ENCODE data around the gene TGM4.
A peak's percentile ranks its signal among the peaks of the same experiment; 100 is the strongest.

Gene TGM4

DNA sequence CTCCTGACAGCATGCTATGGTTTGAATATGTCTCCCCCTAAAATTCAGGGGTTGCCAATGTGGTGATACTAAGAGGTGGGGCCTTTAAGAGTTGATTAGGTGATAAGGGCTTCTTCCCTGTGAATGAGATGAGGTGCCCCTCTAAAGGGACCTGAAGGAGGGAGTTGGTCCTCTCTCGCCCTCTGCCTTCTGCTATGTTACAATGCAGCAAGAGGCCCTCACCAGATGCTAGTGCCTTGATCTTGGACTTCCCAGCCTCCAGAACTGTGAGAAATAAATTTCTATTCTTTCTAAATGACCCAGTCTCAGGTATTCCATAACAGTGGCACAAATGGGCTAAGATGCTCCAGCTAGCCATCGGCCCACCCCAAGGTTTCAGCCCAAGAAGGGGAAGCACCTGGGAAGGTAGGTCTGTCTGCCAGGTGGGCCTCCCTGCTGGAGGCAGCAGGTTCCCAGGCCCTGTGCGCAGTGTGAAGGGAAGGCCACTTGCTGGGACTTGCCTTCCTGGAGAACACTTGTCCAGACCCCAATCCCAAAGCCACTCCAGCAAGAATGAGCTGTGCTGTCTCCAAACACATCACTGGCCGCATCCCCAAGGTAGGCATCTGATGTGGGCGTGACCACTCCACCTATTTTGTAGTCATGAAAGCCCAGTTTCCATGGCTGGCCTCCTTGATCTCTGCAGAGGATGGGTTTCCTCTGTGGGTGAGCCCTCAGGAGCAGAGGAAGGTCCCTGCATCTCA, 9.0 kb downstream of the TGM4 start:
- DNase-seq = no peak

DNA sequence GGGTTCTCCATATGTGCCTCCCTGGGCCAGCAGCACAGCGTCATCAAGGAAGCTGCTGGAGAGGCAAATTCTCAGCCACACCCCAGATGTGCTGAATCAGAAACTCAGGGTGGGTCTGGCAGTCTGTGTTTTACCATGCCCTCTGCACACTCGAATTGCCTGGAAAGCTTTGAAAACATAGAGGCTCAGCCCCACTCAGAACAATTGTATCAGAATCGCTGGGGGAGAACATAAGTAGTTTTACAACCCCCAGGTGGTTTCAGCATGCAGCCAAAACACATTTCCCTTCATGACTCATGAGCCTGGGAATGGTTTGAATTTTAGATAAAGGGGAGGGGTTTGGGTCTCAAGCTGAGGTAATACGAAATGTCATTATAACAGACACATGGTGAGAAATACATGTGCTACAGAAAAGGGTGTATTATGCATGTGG, 9.6 kb downstream of the TGM4 start:
- DNase-seq = no peak

DNA sequence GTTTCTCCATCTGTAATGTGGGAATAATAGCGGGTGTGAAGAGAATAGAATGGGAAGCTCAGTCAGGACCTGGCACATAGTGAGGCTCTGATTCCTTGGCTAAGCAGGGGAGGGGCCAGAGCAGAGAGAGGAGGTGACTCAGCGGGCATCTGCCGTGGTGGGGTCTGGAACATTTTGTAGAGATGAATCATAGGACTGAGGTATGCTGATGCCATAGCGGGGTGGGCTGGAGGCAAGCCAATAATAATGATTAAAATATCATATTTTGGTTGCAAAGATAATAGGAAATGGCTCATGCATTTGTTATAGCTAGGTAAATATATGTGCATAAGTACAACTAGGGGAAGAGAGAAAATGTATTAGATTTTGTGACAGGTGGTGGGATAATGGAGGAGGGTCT, 11.2 kb downstream of the TGM4 start:
- no peak for DNase-seq

DNA sequence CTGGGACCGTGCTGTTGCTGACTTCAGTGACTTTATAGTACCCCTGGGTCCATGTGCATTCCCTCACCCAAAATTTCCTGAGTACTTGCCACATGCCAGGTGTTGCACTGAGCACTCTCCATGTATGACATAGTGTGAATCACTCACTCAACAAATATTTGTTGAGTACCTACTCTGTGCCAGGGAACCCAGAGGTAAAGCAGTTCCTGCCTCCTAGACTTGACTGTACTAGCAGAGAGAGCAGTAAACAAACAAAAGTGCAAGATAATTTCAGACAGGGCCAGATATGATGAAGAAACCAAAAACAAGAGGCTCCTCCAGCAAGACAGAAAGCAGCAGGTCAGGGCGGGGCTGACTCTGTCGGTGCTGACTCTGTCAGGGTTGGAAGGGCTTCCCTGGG, 12.2 kb downstream of the TGM4 start:
- no peak for DNase-seq

DNA sequence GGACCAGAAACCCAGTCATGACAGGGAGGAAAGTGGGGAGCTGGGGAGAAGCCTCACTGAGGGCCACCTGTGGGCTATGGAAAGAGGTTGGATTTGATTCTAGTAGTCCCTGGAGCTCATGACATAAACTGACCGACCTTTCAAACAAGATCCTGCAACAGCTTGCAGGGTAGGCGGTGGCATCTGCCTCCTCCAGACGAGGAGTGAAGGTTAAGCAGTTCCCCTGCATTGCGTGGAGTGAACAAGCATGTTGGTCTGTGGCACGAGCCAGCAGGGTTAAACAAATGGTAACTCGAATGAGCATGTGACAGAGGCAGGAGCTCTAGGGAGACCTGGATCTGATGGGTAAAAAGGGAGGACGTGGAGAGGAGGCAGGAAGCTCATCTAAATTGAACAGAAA, 12.7 kb downstream of the TGM4 start:
- no peak for DNase-seq

DNA sequence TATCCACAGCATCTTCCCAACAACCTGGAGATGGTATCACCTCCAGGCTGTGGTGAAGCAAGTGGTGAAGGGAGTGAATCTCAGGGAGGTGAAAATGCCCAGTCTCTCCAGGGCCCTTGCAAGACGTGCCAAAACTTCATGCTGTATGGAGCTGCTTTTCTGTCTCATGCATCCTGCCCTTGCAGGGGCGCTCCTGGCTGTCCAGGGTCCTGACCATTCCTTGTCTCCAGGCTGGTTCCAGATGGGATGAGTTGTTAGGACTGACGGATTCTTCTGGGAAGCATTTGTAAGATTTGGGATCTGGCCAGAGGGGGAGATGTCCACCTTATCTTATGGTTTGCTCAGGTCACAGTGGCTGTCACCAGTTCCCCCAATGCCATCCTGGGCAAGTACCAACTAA, 15.8 kb downstream of the TGM4 start:
- DNase-seq = no peak

DNA sequence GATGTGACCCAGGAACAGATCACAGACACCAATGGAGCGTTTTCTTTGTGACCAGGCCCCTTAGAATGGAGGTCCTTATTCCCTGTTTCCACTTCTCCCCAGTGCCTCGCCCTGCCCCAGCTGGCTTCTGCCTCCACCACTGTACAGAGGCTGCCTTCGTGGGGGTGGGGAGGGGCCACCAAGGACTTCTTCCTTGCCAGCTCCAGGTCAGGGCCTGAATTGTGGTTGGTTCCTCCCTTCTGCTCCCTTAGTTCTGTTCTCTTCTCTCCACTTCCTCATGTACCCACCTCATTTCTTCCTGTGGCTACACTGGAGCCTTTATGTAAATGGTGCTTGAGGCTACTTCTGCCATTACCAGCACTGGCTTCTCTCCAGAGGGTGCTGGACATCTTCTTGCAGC, 16.4 kb downstream of the TGM4 start:
- DNase-seq = no peak

DNA sequence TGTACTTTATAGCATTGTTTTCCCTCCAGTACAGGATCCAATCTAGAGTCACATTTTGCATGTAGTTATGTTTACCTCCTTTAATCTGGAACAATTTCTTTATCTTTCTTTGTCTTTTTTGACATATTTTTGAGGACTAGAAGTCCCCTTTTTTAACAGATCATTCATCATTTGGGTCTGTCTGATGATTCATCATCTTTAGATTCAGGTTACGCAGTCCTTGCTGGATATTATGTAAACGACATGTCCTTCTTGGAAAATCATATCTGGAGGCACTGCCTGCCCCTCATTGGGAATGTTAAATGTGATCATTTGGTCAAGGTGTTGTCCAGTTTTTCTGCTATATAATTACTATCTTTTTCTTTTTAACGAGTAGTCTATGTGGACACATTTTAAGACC, 18.3 kb downstream of the TGM4 start:
- no peak for DNase-seq

DNA sequence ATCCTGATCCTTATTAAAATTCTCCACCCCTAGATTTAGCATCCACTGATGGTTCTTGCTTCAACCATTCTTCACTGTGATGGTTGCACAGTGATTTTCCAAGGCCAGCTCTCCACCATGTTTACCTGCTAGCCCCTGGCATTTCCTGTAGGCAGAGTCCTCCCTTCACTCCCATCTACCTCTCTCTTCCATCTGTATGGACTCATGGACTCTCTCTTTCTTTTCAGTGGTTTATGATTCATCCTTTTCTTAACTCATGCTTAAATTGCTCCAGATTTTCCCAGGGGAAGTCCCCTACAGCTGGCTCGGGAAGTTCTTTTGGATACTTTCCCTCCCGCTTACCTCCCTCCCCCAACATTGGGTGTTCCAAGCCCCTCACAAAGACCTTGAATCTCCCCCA, 18.7 kb downstream of the TGM4 start:
- DNase-seq = no peak

DNA sequence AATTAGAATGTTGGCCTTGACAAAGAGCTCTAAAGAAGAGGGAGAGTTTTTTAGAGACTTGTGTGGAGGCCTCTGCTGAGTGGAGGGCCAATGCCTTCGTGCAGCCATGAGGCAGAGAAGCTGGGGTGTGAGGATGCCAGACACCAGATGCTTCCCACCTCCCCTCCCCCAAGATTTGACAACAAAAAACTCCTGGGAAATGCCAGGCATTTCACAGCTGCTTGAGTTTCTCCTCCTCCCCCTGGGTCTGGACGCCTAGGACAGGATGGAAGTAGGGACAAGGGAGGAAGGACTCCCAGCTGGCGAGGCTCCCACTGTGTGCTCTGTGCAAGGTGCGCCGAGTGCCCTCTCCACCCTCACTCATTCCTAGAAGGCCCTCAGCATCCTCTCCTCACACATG, 20.1 kb downstream of the TGM4 start:
- DNase-seq = no peak

DNA sequence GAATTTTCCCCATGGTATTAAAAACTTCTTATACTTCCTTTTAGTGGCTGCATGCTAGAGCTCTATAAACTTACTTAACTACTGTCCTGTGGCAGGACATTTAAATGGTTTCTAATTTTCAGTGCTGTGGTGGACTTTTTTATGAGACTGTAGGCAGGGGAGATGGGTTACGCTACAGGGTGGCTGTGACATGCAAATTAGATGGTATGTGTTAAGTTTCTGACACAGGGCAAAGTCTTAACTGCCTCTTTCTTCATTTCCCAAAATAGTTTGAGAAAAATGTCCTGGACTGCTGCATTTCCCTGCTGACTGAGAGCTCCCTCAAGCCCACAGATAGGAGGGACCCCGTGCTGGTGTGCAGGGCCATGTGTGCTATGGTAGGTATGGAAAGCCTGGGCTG, 22.0 kb downstream of the TGM4 start:
- no peak for DNase-seq

DNA sequence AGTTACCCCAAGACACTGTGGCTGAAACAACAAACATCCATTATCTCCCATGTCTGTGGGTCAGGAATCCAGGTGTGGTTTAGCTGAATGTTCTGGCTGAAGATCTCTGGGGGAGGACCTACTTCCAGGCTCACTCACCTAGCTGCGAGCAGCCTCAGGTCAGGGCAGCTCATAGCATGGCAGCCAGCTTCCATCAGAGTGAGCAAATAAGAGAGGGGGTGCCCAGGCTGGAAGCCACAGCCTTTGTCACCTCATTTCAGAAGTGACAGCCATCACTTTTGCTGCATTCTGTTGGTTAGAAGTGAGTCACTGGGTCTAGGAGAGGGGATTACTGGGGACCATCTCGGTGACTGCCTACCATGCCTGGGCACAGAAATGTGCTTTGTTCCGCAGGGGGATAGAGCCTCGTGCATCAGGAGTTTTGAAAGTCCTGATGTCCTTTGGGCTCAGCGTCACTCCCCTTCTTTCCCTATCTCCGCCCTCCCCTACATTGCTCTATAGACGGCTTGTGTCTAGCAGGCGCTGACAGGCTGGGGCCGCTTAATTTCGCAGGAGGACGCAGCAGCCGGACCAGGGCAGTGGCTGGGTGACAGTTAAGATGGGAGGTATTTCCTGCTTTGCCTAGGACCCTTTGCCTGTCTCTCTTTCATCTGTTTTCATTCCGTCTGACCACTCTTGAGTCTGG, 25.4 kb downstream of the TGM4 start:
- DNase-seq = peak; percentile 21

DNA sequence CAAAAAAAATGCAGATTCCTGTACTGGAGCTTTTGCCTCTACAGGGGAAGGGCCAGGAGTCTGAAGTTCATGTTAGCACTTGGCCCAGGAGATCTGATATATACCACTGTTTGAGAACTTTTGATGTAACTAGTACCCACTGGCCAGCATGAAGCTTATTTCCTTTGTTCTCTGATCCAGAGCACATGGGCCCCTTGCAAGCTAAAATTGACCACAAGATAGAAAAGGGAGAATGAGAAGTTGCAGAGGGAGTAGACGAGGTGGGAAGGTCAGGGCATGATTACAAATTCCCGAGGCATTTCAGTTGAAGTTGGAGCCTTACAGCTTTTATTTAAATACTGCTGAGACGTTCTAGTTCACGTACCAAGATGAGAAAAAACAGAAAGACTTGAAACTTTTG, 28.2 kb downstream of the TGM4 start:
- no peak for DNase-seq

DNA sequence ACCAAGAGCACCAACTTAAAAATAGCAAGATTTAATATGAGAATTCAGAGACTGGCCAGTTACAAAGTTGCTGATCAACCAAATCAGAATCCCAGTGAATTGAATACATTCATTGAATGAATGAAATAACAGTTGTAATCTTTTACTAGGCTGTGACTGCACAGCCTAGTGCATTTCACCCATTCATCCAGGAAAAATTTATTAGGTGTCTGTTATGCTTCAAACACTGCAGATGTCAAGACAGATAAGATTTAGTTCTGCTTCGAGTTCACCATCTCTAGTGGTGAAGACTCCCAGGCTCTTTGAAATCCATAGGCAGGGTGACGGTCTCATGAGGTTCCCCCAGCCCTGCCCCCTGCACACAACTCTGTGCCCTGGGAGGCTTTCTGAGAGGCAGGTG, 28.9 kb downstream of the TGM4 start:
- DNase-seq = no peak

DNA sequence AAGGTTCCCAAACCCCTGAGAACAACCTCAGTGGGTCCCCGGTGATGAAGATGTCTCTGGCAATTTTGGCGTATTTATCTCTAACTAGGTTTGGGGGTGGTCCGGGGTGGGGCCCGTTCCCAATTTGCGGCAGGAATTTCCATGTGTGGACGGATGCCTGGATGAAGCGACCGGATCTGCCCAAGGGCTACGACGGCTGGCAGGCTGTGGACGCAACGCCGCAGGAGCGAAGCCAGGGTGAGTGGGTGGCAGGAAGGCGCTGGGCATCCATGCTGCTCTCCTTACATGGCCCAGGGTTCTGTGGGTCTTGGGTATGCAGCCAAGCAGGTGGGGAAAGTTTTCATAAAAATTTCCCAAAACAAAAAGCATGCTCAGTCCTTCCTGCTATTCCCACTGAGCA, 29.3 kb downstream of the TGM4 start:
- no peak for DNase-seq

DNA sequence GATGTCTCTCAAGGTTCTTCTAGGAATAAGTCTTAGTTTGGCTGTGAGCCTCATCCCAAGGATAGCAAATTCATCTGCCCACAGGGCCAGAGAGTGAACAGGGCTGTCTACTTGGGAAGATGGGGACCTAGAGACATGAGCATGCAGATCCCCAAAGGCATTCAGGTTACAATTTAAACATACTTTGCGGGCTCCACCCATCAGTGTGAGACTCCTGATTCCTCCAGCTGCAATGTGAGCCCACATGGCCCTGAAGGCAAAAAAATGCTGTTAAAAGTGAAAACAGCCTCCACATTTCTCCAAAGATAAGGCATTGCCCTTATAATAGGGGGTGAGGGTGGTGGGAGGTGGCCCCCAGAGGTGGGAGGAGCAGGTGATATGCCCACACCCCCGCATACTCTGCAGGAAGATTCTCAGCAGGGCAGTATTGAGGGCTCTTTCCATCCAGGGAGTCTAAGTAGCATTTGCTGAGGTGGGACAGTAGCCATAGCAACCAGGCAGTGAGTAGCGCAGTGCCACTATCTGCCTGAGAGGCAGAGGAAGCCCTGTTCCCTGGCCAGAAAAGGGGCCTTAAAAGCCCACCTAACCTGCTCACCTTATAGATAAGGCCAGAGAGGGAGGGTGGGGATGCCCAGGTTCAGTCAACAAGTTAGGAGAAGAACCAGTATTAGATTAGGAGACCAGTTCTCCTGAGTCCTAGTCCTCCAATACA, 31.2 kb downstream of the TGM4 start:
- no peak for DNase-seq

DNA sequence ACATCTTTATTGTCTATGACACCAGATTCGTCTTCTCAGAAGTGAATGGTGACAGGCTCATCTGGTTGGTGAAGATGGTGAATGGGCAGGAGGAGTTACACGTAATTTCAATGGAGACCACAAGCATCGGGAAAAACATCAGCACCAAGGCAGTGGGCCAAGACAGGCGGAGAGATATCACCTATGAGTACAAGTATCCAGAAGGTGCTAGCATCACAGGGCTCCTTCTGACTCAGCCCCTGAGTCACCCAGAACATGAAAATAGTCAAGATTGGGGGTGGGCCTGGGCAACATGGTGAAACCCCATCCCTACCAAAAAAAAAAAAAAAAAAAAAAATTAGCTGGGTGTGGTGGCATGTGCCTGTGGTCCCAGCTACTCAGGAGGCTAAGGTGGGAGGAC, 32.6 kb downstream of the TGM4 start:
- DNase-seq = peak; percentile 13

DNA sequence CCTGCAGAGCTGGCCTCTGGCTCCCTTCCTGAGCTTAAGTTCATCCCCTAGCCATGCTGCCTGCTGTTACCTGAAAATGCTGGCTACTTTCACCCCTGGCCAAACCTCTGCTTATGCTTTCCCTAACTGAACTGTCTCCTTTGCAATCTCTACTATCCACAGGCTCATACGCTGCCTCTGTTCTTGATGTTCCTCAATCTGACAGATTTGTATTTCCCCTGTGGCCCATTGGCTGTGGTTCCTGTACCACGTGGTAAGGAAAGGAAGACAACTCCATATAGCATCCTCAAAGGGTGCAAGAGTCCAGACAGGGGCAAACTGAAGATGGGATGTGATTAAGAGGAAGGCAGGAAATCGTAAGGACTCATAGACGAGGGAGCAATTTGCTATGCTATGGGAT, 33.2 kb downstream of the TGM4 start:
- DNase-seq = no peak

DNA sequence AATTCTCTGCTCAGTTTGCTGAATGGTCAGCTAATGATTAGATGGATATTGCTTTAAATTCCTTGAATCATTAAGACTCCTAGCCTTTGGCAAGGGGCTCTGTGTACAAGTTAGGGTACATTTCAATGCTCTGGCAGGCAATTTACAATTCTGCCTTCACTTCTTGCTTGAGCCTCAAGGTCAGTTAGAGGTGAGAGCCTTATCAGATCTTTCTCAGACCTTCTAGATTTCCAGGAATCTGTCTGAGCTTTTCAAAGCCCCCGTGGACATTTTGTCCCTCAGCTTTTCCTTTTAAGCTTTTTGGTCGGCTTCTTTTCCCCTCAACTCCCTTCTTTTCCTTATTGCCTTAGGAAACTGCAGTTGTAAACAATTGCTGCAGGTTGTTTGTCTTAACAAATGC, 34.7 kb downstream of the TGM4 start:
- DNase-seq = no peak

DNA sequence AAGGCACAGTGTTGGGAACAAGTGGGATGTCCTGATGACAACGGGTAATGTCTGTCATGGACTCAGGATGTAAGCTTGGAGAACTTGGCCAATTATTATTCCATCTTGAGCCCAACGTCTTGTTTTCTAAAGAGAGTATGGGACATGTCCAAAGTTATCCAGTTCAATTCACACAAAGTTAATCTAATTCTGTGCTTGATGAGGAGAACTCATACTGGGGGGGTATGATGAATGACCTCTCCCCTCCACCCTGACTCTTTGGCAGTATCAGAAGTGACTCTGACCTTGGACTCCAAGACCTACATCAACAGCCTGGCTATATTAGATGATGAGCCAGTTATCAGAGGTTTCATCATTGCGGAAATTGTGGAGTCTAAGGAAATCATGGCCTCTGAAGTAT, 36.3 kb downstream of the TGM4 start:
- no peak for DNase-seq

DNA sequence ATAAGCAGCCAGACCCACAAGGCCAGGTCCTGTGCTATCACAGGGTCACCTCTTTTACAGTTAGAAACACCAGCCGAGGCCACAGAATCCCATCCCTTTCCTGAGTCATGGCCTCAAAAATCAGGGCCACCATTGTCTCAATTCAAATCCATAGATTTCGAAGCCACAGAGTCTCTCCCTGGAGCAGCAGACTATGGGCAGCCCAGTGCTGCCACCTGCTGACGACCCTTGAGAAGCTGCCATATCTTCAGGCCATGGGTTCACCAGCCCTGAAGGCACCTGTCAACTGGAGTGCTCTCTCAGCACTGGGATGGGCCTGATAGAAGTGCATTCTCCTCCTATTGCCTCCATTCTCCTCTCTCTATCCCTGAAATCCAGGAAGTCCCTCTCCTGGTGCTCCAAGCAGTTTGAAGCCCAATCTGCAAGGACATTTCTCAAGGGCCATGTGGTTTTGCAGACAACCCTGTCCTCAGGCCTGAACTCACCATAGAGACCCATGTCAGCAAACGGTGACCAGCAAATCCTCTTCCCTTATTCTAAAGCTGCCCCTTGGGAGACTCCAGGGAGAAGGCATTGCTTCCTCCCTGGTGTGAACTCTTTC, 39.6 kb downstream of the TGM4 start:
- peak; percentile 66 for DNase-seq

DNA sequence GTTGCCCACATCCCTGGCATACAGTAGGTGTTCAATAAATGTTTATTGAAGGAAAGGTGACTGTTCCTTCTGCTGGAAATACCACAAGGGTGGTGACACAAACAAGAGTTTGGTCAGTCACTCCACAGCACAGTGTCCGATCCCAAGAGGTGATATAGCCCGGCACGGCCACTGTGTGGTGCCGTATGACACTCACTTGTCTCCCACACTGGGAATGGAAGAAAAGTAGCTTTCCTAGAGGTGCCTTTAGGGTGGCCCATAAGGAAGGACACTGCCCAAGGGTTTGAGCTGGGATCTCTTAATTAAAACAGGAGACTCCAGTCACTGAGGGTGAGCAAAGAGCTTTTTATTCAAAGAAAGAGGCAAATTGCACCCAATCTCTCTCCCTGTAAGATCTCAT, 40.5 kb downstream of the TGM4 start:
- DNase-seq = no peak

DNA sequence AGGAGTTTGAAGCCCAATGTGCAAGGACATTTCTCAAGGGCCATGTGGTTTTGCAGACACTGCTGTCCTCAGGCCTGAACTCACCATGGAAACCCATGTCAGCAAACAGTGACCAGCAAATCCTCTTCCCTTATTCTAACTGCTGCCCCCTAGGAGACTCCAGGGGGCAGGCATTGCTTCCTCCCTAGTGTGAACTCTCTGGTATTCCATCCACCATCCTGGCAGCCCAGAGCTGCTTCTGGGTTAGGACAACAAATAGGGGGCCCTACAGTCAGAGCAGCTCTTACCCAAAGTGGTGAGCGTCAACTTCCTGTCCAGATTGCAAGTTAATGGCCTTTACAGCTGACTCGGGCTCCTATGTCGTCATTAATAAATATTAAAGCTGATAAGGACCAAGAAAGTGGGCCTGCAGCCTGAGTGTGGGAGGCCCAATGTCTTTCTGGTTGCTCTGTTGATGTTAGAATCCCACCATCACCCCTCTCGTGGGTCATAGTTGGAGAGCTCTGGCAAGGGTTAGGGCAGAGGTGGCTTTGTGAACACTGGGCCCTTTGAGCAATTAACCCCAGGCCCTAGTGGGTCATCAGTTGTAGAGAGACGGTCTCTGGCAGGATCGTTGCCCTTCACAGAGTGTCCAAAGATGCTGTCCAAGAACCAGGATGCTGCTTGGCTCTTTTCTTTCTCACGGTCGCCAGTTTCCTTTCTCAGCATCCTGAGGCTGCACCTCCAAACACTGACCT, 41.5 kb downstream of the TGM4 start:
- no peak for DNase-seq
